WTC11 (cell line): ENCODE data around the gene FFAR2. TPM values are rescaled to one million over a fixed set of nuclear protein-coding genes. Genes with fewer than 3 reads are reported as not detected.

Experiments
- ATAC-seq: fragments of 200-7000 bp; cut with Tn5 transposase; 2 replicates; pipeline ENCODE4 v1.10.0; 2021; ENCODE audit warnings: mild to moderate bottlenecking, moderate library complexity
- CTCF ChIA-PET: fragments of 300-600 bp; sonication (Branson Sonifier 250); formaldehyde crosslinking; loops from one replicate; lab custom pipeline; 2021; ENCODE audit warnings: antibody characterized with exemption; lab: Charles Lee
- POLR2A ChIA-PET: fragments of 350-600 bp; sonication (Branson Sonifier 250); formaldehyde crosslinking; loops from one replicate; lab custom pipeline; 2021; ENCODE audit warnings: antibody characterized with exemption; lab: Charles Lee
- DNase-seq: peaks from one replicate; pipeline ENCODE4 v3.0.0; 2021; ENCODE audit warnings: low spot score
- H3K27ac Mint-ChIP-seq: 2 replicates; pipeline ENCODE4 v1.8.0; 2021; ENCODE audit warnings: mixed read lengths
- H3K27me3 Mint-ChIP-seq: 2 replicates; pipeline ENCODE4 v1.8.0; 2021; ENCODE audit warnings: low read depth, mild to moderate bottlenecking, moderate library complexity, mixed read lengths
- H3K36me3 Mint-ChIP-seq: 2 replicates; pipeline ENCODE4 v1.8.0; 2021; ENCODE audit warnings: mixed read lengths
- H3K4me1 Mint-ChIP-seq: 2 replicates; pipeline ENCODE4 v1.8.0; 2022; ENCODE audit warnings: mixed read lengths
- H3K4me3 Mint-ChIP-seq: 2 replicates; pipeline ENCODE4 v1.8.0; 2021; ENCODE audit warnings: mild to moderate bottlenecking, moderate library complexity, mixed read lengths
- H3K9me3 Mint-ChIP-seq: 2 replicates; pipeline ENCODE4 v1.8.0; 2021; ENCODE audit warnings: mixed read lengths
- ELF4 ChIP-seq: sonication (generic); formaldehyde crosslinking; IDR thresholded peaks from 2 replicates; pipeline ENCODE4 v1.8.1; 2022; ENCODE audit warnings: low read depth, mild to moderate bottlenecking, moderate library complexity, missing genetic modification reagents
- FOXJ3 ChIP-seq: sonication (generic); formaldehyde crosslinking; IDR thresholded peaks from 2 replicates; pipeline ENCODE4 v1.9.0; 2021; ENCODE audit warnings: missing genetic modification reagents, mild to moderate bottlenecking, borderline replicate concordance
- MYBL2 ChIP-seq: sonication (generic); formaldehyde crosslinking; IDR thresholded peaks from 2 replicates; pipeline ENCODE4 v1.8.1; 2023; ENCODE audit warnings: mild to moderate bottlenecking, moderate library complexity, missing genetic modification reagents
- TEAD1 ChIP-seq: sonication (generic); formaldehyde crosslinking; IDR thresholded peaks from 2 replicates; pipeline ENCODE4 v1.8.0; 2022; ENCODE audit warnings: mild to moderate bottlenecking, missing genetic modification reagents
- TEAD4 ChIP-seq: sonication (generic); formaldehyde crosslinking; IDR thresholded peaks from 2 replicates; pipeline ENCODE4 v1.8.0; 2022; ENCODE audit warnings: mild to moderate bottlenecking, missing genetic modification reagents
- ZNF121 ChIP-seq: sonication (generic); formaldehyde crosslinking; IDR thresholded peaks from 2 replicates; pipeline ENCODE4 v1.8.0; 2023; ENCODE audit warnings: missing genetic modification reagents
- ZNF219 ChIP-seq: sonication (generic); formaldehyde crosslinking; IDR thresholded peaks from 2 replicates; pipeline ENCODE4 v1.8.0; 2023; ENCODE audit warnings: missing genetic modification reagents, mild to moderate bottlenecking, borderline replicate concordance
- ZNF317 ChIP-seq: sonication (generic); formaldehyde crosslinking; IDR thresholded peaks from 2 replicates; pipeline ENCODE4 v1.8.1; 2023; ENCODE audit warnings: low read depth, mild to moderate bottlenecking, moderate library complexity, missing genetic modification reagents, borderline replicate concordance
- total RNA-seq: library from RNA; stranded (reverse); gene quantifications from 3 replicates; pipeline ENCODE4 v1.2.3, GENCODE V29; 2021
- TF ChIP-seq, protein P1 (sequence below): fragments of 250-450 bp; sonication (Bioruptor Pico); IDR thresholded peaks from 2 replicates; pipeline ENCODE4 v1.9.0; 2021; ENCODE audit warnings: mild to moderate bottlenecking, borderline replicate concordance
- TF ChIP-seq, protein P2 (sequence below): sonication (generic); formaldehyde crosslinking; IDR thresholded peaks from 2 replicates; pipeline ENCODE4 v1.8.0; 2022; ENCODE audit warnings: mild to moderate bottlenecking, missing genetic modification reagents
- TF ChIP-seq, protein P3 (sequence below): fragments of 250-450 bp; sonication (Bioruptor Pico); IDR thresholded peaks from 2 replicates; pipeline ENCODE4 v2.1.2; 2022; ENCODE audit warnings: mild to moderate bottlenecking, moderate library complexity
- TF ChIP-seq, protein P4 (sequence below): sonication (generic); formaldehyde crosslinking; conservative IDR thresholded peaks from 2 replicates; pipeline ENCODE4 v1.8.1; 2023; ENCODE audit warnings: mild to moderate bottlenecking, low read depth, missing genetic modification reagents, moderate library complexity
- TF ChIP-seq, protein P5 (sequence below): sonication (generic); formaldehyde crosslinking; IDR thresholded peaks from 2 replicates; pipeline ENCODE4 v1.8.1; 2023; ENCODE audit warnings: mild to moderate bottlenecking, missing genetic modification reagents

The FFAR2 gene
- total RNA-seq, 1 experiment from 2014 or later: not detected

DNA sequence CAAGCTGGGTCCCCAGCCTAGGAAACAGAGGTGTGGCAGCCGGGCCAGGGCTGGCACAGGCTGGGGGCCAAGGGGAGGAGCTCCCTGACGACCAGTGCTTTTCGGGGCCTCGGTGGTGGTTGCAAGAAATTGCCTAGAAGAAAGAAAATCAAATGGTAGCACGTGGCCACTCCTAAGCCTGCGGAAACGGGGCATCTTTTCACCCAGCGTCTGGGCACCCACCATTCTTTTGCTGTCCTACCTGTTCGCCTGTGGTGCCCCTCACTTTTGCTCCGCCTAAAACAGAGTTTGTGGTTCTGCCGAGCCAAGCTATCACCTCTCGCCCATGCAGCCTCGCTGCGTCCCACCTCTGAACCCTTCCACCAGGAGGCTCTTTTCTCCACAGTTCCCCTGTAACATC lies 49.3 kb downstream of the FFAR2 start (continued):
- TF ChIP-seq, protein P1, sequence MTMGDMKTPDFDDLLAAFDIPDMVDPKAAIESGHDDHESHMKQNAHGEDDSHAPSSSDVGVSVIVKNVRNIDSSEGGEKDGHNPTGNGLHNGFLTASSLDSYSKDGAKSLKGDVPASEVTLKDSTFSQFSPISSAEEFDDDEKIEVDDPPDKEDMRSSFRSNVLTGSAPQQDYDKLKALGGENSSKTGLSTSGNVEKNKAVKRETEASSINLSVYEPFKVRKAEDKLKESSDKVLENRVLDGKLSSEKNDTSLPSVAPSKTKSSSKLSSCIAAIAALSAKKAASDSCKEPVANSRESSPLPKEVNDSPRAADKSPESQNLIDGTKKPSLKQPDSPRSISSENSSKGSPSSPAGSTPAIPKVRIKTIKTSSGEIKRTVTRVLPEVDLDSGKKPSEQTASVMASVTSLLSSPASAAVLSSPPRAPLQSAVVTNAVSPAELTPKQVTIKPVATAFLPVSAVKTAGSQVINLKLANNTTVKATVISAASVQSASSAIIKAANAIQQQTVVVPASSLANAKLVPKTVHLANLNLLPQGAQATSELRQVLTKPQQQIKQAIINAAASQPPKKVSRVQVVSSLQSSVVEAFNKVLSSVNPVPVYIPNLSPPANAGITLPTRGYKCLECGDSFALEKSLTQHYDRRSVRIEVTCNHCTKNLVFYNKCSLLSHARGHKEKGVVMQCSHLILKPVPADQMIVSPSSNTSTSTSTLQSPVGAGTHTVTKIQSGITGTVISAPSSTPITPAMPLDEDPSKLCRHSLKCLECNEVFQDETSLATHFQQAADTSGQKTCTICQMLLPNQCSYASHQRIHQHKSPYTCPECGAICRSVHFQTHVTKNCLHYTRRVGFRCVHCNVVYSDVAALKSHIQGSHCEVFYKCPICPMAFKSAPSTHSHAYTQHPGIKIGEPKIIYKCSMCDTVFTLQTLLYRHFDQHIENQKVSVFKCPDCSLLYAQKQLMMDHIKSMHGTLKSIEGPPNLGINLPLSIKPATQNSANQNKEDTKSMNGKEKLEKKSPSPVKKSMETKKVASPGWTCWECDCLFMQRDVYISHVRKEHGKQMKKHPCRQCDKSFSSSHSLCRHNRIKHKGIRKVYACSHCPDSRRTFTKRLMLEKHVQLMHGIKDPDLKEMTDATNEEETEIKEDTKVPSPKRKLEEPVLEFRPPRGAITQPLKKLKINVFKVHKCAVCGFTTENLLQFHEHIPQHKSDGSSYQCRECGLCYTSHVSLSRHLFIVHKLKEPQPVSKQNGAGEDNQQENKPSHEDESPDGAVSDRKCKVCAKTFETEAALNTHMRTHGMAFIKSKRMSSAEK (CRISPR knock-in tag): no peak

DNA sequence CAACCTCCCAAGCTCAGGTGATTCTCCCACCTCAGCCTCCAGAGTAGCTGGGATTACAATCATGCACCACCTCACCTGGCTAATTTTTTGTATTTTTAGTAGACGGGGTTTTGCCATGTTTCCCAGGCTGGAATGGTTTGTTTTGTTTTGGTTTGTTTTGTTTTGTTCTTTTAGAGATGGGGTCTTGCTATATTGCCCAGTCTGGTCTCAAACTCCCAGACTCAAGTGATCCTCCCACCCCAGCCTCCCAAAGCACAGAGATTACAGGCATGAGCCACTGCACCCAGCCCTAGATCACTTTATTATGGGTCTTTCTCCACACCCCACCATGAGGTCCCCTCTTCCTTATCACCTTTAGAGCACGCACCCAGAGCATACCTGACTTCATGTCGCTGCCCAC lies 50.2 kb downstream of the FFAR2 start:
- ChIA-PET CTCF (interaction anchor here (0.6 to 1.4 kb wide), 6 partner anchors 30 to 431 kb away, joined by 3 to 4 read pairs (median 3); no protein-coding TSS in a partner anchor), POLR2A (no interaction called here)
- Mint-ChIP-seq H3K27ac (peak overlapping the region; percentile 47; the same call in 1 of the 2 replicates), H3K4me1 (peaks cover 9% of the 10 kb centered on the region), H3K36me3 (peaks cover 50% of the 10 kb centered on the region), H3K4me3 (no peak overlapping the region), H3K9me3 (no peaks in the 10 kb centered on the region), H3K27me3 (no peaks in the 10 kb centered on the region; the same call in 1 of the 2 replicates)
- DNase-seq: no peak
- ATAC-seq: no peak
- TF ChIP-seq ZNF121: peak; percentile 77
- no peak for TF ChIP-seq FOXJ3 (CRISPR knock-in tag)

DNA sequence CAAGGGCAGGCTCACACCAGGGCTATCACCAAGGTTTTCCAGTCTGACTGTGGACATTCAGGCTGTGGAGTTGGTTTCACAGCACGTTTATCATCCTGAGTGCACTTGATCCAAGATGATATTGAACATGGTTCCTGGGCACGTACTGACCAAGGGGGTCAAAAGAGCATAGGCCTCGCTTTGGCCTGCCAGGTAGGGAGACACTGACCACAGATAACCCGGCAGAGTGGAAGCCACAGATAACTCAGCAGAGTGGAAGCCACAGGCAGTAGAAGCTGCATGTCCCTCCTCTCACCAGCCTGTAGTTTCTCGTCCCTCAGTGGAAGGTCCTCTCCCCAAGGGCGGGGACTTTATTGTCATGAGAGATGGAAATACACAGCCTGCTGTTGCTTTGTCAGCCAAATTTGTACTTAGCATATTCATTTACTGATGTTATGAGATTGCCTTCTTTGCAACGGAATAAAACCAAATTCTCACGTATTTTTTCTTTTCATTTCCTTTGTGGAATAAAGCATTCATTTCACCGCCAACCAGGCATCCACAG lies 51.0 kb downstream of the FFAR2 start:
- no peaks in the 10 kb centered on the region for H3K9me3 Mint-ChIP-seq
- peaks cover 9% of the 10 kb centered on the region for H3K4me1 Mint-ChIP-seq
- ATAC-seq (no peak), DNase-seq (no peak)
- ChIA-PET POLR2A (interaction anchor here (1.0 kb wide), 1 partner anchor 12 kb away, joined by 3 read pairs; no protein-coding TSS in a partner anchor), CTCF (no interaction called here)
- H3K27ac Mint-ChIP-seq: peak overlapping the region; percentile 65; the same call in 1 of the 2 replicates
- no peaks in the 10 kb centered on the region; the same call in 1 of the 2 replicates for H3K27me3 Mint-ChIP-seq
- TF ChIP-seq, protein P2, sequence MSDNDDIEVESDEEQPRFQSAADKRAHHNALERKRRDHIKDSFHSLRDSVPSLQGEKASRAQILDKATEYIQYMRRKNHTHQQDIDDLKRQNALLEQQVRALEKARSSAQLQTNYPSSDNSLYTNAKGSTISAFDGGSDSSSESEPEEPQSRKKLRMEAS (CRISPR knock-in tag): no peak
- TF ChIP-seq, protein P3, sequence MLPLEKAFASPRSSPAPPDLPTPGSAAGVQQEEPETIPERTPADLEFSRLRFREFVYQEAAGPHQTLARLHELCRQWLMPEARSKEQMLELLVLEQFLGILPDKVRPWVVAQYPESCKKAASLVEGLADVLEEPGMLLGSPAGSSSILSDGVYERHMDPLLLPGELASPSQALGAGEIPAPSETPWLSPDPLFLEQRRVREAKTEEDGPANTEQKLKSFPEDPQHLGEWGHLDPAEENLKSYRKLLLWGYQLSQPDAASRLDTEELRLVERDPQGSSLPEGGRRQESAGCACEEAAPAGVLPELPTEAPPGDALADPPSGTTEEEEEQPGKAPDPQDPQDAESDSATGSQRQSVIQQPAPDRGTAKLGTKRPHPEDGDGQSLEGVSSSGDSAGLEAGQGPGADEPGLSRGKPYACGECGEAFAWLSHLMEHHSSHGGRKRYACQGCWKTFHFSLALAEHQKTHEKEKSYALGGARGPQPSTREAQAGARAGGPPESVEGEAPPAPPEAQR (CRISPR knock-in tag): no peak
- TF ChIP-seq, protein P4, sequence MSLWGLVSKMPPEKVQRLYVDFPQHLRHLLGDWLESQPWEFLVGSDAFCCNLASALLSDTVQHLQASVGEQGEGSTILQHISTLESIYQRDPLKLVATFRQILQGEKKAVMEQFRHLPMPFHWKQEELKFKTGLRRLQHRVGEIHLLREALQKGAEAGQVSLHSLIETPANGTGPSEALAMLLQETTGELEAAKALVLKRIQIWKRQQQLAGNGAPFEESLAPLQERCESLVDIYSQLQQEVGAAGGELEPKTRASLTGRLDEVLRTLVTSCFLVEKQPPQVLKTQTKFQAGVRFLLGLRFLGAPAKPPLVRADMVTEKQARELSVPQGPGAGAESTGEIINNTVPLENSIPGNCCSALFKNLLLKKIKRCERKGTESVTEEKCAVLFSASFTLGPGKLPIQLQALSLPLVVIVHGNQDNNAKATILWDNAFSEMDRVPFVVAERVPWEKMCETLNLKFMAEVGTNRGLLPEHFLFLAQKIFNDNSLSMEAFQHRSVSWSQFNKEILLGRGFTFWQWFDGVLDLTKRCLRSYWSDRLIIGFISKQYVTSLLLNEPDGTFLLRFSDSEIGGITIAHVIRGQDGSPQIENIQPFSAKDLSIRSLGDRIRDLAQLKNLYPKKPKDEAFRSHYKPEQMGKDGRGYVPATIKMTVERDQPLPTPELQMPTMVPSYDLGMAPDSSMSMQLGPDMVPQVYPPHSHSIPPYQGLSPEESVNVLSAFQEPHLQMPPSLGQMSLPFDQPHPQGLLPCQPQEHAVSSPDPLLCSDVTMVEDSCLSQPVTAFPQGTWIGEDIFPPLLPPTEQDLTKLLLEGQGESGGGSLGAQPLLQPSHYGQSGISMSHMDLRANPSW (CRISPR knock-in tag): no peak
- TF ChIP-seq TEAD1 (CRISPR knock-in tag) (no peak), ZNF317 (no peak), MYBL2 (no peak), ELF4 (CRISPR knock-in tag) (no peak), TEAD4 (CRISPR knock-in tag) (no peak), ZNF219 (no peak)
- TF ChIP-seq, protein P5, sequence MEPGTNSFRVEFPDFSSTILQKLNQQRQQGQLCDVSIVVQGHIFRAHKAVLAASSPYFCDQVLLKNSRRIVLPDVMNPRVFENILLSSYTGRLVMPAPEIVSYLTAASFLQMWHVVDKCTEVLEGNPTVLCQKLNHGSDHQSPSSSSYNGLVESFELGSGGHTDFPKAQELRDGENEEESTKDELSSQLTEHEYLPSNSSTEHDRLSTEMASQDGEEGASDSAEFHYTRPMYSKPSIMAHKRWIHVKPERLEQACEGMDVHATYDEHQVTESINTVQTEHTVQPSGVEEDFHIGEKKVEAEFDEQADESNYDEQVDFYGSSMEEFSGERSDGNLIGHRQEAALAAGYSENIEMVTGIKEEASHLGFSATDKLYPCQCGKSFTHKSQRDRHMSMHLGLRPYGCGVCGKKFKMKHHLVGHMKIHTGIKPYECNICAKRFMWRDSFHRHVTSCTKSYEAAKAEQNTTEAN (CRISPR knock-in tag): no peak
- H3K36me3 Mint-ChIP-seq: peaks cover 54% of the 10 kb centered on the region
- H3K4me3 Mint-ChIP-seq: no peak overlapping the region
